ENCODE measurements around the gene AAK1.

Gene AAK1

DNA sequence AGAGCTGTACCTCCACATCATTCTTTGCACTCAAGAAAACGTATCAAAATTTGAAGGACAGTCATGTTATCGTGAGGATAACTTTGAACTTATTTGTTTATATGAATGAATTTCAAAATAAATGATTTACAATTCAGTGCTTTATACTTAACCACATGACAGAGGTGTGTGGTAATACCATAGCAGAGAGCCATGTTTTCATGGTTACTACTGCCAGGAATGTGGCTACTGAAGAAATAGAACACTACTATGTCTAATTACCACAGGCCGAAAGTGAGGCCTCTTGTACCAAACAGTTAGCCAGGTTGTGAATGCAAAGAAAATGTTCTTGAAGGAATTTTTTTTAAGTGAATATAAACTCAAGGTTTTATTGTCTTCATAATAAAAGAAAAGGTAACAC lies 49.2 kb downstream of the AAK1 start:
- TF ChIP-seq CTCF (IDR thresholded peaks at IDR 0.05; ENCODE audit: low read depth, low read length, missing control alignments), result no peak
- H3K36me3 ChIP-seq (replicated peaks), result no peaks in the 10 kb centered on the region
- H3K27me3 ChIP-seq (replicated peaks), result no peaks in the 10 kb centered on the region
- H3K4me3 ChIP-seq (ENCODE audit: low read depth, low read length), result no peak overlapping the region
- in situ Hi-C loops (cut with HindIII; ENCODE audit: low pct_ligation_motif_present, low sequenced_read_pairs), result no loop called here
- no peak for DNase-seq
- no peak overlapping the region for H3K27ac ChIP-seq

DNA sequence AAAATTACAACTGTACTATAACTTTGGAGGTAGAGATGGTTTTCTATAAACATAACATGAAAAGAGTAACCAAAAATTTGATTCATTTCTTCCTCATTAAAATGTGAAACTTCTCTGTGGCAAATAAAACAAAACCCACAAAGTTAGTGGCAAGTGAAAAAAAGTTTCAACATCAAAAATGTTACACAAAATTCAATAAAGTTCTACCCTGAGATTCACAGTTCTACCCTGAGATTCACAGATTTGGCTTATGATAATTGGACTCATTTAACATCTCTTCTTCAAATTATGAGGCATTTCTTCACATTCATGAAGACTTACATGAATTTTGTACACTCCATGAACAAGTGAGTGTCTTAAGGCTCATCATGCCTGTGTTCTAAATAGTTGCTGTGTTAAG lies 51.0 kb downstream of the AAK1 start:
- no peaks in the 10 kb centered on the region for H3K27me3 ChIP-seq (replicated peaks)
- H3K4me3 ChIP-seq (ENCODE audit: low read depth, low read length), result no peak overlapping the region
- no peaks in the 10 kb centered on the region for H3K36me3 ChIP-seq (replicated peaks)
- H3K27ac ChIP-seq, result no peak overlapping the region
- no peak for DNase-seq
- in situ Hi-C loops (cut with HindIII; ENCODE audit: low pct_ligation_motif_present, low sequenced_read_pairs), result no loop called here
- TF ChIP-seq CTCF (IDR thresholded peaks at IDR 0.05; ENCODE audit: low read depth, low read length, missing control alignments), result no peak

DNA sequence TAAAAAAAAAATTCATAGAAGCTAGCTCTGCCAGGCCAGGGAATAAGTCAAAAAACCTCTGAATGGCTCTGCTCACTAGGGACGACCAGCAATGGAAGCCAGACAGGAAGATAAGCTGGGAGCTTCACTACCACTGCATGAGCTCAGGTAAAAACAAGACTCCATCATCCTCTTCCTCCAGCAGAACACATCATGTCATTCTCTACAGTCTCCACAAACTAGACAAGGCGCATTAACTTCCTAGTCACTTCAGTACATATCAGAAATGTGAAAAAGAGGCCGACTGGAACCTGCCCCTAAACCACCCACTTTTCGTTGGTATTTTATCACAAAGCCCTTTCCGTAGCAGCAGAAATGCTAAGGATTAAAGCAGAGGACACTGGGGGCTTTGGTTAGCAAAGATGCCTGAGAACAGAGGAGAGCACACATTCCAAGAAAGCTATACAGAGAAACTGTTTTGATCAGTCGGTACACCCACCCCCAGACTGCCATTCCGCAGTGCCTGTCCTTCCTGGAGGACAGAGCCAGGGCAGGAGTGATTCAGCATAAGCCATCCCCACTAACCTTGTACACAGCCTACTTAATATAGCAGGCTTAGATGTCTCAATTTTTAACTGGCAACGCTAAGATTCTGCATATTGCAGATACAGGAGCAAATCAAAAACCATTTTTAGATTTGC lies 53.4 kb downstream of the AAK1 start:
- in situ Hi-C loops (cut with HindIII; ENCODE audit: low pct_ligation_motif_present, low sequenced_read_pairs), result no loop called here
- Histone ChIP-seq H3K4me3 (ENCODE audit: low read depth, low read length) (no peak overlapping the region), H3K27ac (peak overlapping the region; percentile 19), H3K27me3 (replicated peaks) (no peaks in the 10 kb centered on the region), H3K36me3 (replicated peaks) (no peaks in the 10 kb centered on the region)
- TF ChIP-seq CTCF (IDR thresholded peaks at IDR 0.05; ENCODE audit: low read depth, low read length, missing control alignments), result no peak
- peak; percentile 62 for DNase-seq

DNA sequence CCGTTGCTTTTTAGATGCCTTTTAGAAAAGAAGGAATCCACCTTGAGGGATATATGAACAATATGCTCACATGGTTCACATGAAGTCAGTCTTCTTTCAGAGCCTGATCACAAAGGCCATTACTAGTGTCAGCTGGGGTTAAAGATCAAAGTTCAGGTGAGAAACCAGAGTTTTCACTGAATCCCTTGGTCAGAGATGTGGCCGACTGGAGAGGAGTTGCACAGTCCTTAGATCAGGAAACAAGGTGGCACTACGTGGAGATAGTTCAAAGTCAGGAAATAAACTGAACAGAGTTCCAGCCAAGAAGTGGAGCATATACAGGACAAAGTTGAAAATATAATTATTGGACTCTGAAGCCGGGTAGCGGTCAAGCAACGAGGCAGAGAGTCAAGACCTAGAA lies 54.6 kb downstream of the AAK1 start:
- Histone ChIP-seq H3K36me3 (replicated peaks) (no peaks in the 10 kb centered on the region), H3K4me3 (ENCODE audit: low read depth, low read length) (no peak overlapping the region), H3K27ac (no peak overlapping the region), H3K27me3 (replicated peaks) (no peaks in the 10 kb centered on the region)
- in situ Hi-C loops (cut with HindIII; ENCODE audit: low pct_ligation_motif_present, low sequenced_read_pairs), result no loop called here
- no peak for DNase-seq
- TF ChIP-seq CTCF (IDR thresholded peaks at IDR 0.05; ENCODE audit: low read depth, low read length, missing control alignments), result no peak

GRCh38 chr2:69588403-69588802 lies 55.1 kb downstream of the AAK1 start:
- Histone ChIP-seq H3K27me3 (replicated peaks) (no peaks in the 10 kb centered on the region), H3K27ac (no peak overlapping the region), H3K36me3 (replicated peaks) (no peaks in the 10 kb centered on the region), H3K4me3 (ENCODE audit: low read depth, low read length) (no peak overlapping the region)
- no peak for TF ChIP-seq CTCF (IDR thresholded peaks at IDR 0.05; ENCODE audit: low read depth, low read length, missing control alignments)
- in situ Hi-C loops (cut with HindIII; ENCODE audit: low pct_ligation_motif_present, low sequenced_read_pairs), result no loop called here
- no peak for DNase-seq
